Caki2 (cell line): ENCODE data around the gene CAND2. TPM values are rescaled to one million over a fixed set of nuclear protein-coding genes. Genes with fewer than 3 reads are reported as not detected.
"Not testable (repeated sequence)": the region's sequence is repeated elsewhere in the genome, so short reads cannot be mapped to it uniquely, and the experiment has no call there.

Experiments
- DNase-seq: peaks from one replicate; pipeline ENCODE4 v3.0.0-alpha.2; 2015; ENCODE audit warnings: low read depth
- in situ Hi-C: cut with HindIII; loops from 2 replicates; pipeline ENCODE4 v1.10.0; 2016; ENCODE audit warnings: low sequenced_read_pairs, low pct_unique_long_range_greater_than_20kb, mixed read lengths
- total RNA-seq: library from RNA; depleted of rRNA; stranded (reverse); fragments of >200 nt; shearing (Covaris generic); gene quantifications from 2 replicates; pipeline ENCODE4 v1.2.3, GENCODE V29; 2014; ENCODE audit warnings: low replicate concordance

CAND2 gene
- total RNA-seq, 1 experiment from 2014 or later: not detected

- no peak for DNase-seq
- in situ Hi-C loops: no loop called here
Observed at GRCh38 chr3:12768579-12769527, 27.6 kb upstream of the CAND2 start.

GRCh38 chr3:12769761-12770160, 26.7 kb upstream of the CAND2 start:
- DNase-seq: no peak
- in situ Hi-C loops: no loop called here

- in situ Hi-C loops: no loop called here
Observed at GRCh38 chr3:12771236-12771635, 25.2 kb upstream of the CAND2 start.

GRCh38 chr3:12772462-12772861, 24.0 kb upstream of the CAND2 start:
- in situ Hi-C loops: no loop called here
- DNase-seq: no peak

More at GRCh38 chr3:12771236-12771635, 25.2 kb upstream of the CAND2 start:
- DNase-seq: no peak

- DNase-seq: no peak
- in situ Hi-C loops: no loop called here
Observed at GRCh38 chr3:12773030-12773709, 23.3 kb upstream of the CAND2 start.

- no peak for DNase-seq
- in situ Hi-C loops: no loop called here
Observed at GRCh38 chr3:12773710-12774086, 22.8 kb upstream of the CAND2 start.

GRCh38 chr3:12774619-12775018, 21.9 kb upstream of the CAND2 start:
- no peak for DNase-seq
- in situ Hi-C loops: no loop called here

- in situ Hi-C loops: no loop called here
- DNase-seq: no peak
Observed at GRCh38 chr3:12775226-12775625, 21.3 kb upstream of the CAND2 start.

- DNase-seq, in situ Hi-C loops: not testable (repeated sequence)
Observed at GRCh38 chr3:12775970-12776369, 20.5 kb upstream of the CAND2 start.

GRCh38 chr3:12777171-12777570, 19.3 kb upstream of the CAND2 start:
- in situ Hi-C loops: no loop called here

GRCh38 chr3:12780751-12781150, 15.7 kb upstream of the CAND2 start:
- in situ Hi-C loops: no loop called here
- no peak for DNase-seq

More at GRCh38 chr3:12777171-12777570, 19.3 kb upstream of the CAND2 start:
- no peak for DNase-seq

- in situ Hi-C loops: no loop called here
- DNase-seq: no peak
Observed at GRCh38 chr3:12782172-12782815, 14.2 kb upstream of the CAND2 start.

- in situ Hi-C loops: no loop called here
- no peak for DNase-seq
Observed at GRCh38 chr3:12785096-12785495, 11.4 kb upstream of the CAND2 start.

GRCh38 chr3:12787346-12787745, 9.1 kb upstream of the CAND2 start:
- in situ Hi-C loops, DNase-seq: not testable (repeated sequence)

- in situ Hi-C loops, DNase-seq: not testable (repeated sequence)
Observed at GRCh38 chr3:12787967-12788690, 8.4 kb upstream of the CAND2 start.

- in situ Hi-C loops: no loop called here
Observed at GRCh38 chr3:12791430-12791829, 5.0 kb upstream of the CAND2 start.

GRCh38 chr3:12793701-12794100, 2.8 kb upstream of the CAND2 start:
- DNase-seq: no peak
- in situ Hi-C loops: no loop called here

More at GRCh38 chr3:12791430-12791829, 5.0 kb upstream of the CAND2 start:
- no peak for DNase-seq
